PFSK-1 (cell line): ENCODE measurements around the gene MSI2.

Experiments used
- POLR2AphosphoS5 ChIP-seq: IDR thresholded peaks from 2 replicates; pipeline ENCODE4 v1.6.1; 2012; ENCODE audit warnings: low read depth, mild to moderate bottlenecking, control low read depth, low read length, moderate library complexity
- SIN3A ChIP-seq: IDR thresholded peaks from 2 replicates; pipeline ENCODE4 v1.6.1; 2012; ENCODE audit warnings: mild to moderate bottlenecking, low read length, moderate library complexity, borderline replicate concordance; ENCODE audit not compliant: insufficient read depth

DNA sequence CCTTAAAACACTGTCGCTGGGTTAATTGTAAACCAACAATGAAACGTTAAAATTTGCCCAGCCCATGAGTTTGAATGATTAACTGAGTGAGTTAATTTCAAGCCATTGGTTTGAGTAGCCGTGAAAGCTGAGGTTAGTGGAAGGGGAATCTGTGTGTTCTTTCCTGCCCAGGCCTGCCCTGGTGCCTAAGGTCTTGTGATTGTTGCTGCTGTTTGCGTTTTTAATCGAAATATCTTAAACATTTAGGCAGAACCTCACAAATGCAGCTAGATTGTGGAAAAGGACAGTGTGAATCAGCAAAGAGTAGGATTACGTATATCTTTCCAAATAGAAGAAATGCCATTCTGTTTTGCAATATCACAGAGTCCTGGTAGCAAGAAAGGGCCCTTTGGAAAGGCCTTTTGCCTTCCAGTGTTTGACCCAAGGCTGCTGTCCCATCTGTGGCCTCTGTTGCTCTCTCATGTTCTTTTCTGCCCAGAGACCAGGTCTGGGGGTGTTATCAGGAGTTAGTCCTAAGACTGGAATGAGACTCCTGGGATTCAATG is 113.8 kb downstream of the MSI2 start:
- TF ChIP-seq POLR2AphosphoS5 (no peak), SIN3A (no peak)
